Measurements from ENCODE around the gene CDADC1. TPM values are rescaled to one million over a fixed set of nuclear protein-coding genes. Genes with fewer than 3 reads are reported as not detected.
"Not testable (repeated sequence)": the region's sequence is repeated elsewhere in the genome, so short reads cannot be mapped to it uniquely, and the experiment has no call there.

The CDADC1 gene
- total RNA-seq, 1 experiment from 2014 or later = 6.1 TPM

GRCh38 chr13:49315756-49316482, 68.2 kb downstream of the CDADC1 start:
- H3K36me3 ChIP-seq = no peaks in the 10 kb centered on the region
- no peaks in the 10 kb centered on the region for H3K27me3 ChIP-seq
- no peak for DNase-seq
- H3K9me3 ChIP-seq = no peaks in the 10 kb centered on the region
- no peak overlapping the region for H3K4me3 ChIP-seq

GRCh38 chr13:49319551-49319950, 71.8 kb downstream of the CDADC1 start:
- no peaks in the 10 kb centered on the region for H3K27me3 ChIP-seq
- no peak for DNase-seq
- no peaks in the 10 kb centered on the region for H3K36me3 ChIP-seq

GRCh38 chr13:49319951-49320350, 72.2 kb downstream of the CDADC1 start:
- Histone ChIP-seq H3K27me3 (no peaks in the 10 kb centered on the region), H3K36me3 (no peaks in the 10 kb centered on the region), H3K4me3 (no peak overlapping the region), H3K9me3 (no peaks in the 10 kb centered on the region)
- no peak for DNase-seq

More at GRCh38 chr13:49319551-49319950, 71.8 kb downstream of the CDADC1 start:
- H3K4me3 ChIP-seq = no peak overlapping the region
- H3K9me3 ChIP-seq = no peaks in the 10 kb centered on the region

GRCh38 chr13:49320975-49321374, 73.2 kb downstream of the CDADC1 start:
- Histone ChIP-seq H3K36me3 (no peaks in the 10 kb centered on the region), H3K27me3 (no peaks in the 10 kb centered on the region), H3K9me3 (no peaks in the 10 kb centered on the region), H3K4me3 (no peak overlapping the region)
- DNase-seq = no peak

GRCh38 chr13:49322702-49323101, 75.0 kb downstream of the CDADC1 start:
- Histone ChIP-seq H3K36me3 (no peaks in the 10 kb centered on the region), H3K27me3 (no peaks in the 10 kb centered on the region), H3K9me3 (no peaks in the 10 kb centered on the region), H3K4me3 (no peak overlapping the region)
- no peak for DNase-seq

- no peak overlapping the region for H3K4me3 ChIP-seq
- no peak for DNase-seq
- H3K27me3 ChIP-seq = no peaks in the 10 kb centered on the region
- H3K9me3 ChIP-seq = no peaks in the 10 kb centered on the region
- H3K36me3 ChIP-seq = no peaks in the 10 kb centered on the region
Observed at GRCh38 chr13:49323344-49323743, 75.6 kb downstream of the CDADC1 start.

- H3K27me3 ChIP-seq = no peaks in the 10 kb centered on the region
- no peaks in the 10 kb centered on the region for H3K9me3 ChIP-seq
- DNase-seq = no peak
- H3K36me3 ChIP-seq = no peaks in the 10 kb centered on the region
- no peak overlapping the region for H3K4me3 ChIP-seq
Observed at GRCh38 chr13:49326222-49326917, 78.6 kb downstream of the CDADC1 start.

GRCh38 chr13:49327145-49327544, 79.4 kb downstream of the CDADC1 start:
- not testable (repeated sequence) for H3K9me3 ChIP-seq, DNase-seq, H3K27me3 ChIP-seq, H3K36me3 ChIP-seq, H3K4me3 ChIP-seq

- Histone ChIP-seq H3K36me3 (no peaks in the 10 kb centered on the region), H3K9me3 (no peaks in the 10 kb centered on the region), H3K4me3 (no peak overlapping the region), H3K27me3 (no peaks in the 10 kb centered on the region)
- no peak for DNase-seq
Observed at GRCh38 chr13:49329831-49330545, 82.3 kb downstream of the CDADC1 start.

- Histone ChIP-seq H3K4me3 (no peak overlapping the region), H3K36me3 (no peaks in the 10 kb centered on the region), H3K9me3 (no peaks in the 10 kb centered on the region), H3K27me3 (no peaks in the 10 kb centered on the region)
- no peak for DNase-seq
Observed at GRCh38 chr13:49330546-49330864, 82.8 kb downstream of the CDADC1 start.

- DNase-seq = no peak
- Histone ChIP-seq H3K36me3 (no peaks in the 10 kb centered on the region), H3K27me3 (no peaks in the 10 kb centered on the region), H3K9me3 (no peaks in the 10 kb centered on the region), H3K4me3 (no peak overlapping the region)
Observed at GRCh38 chr13:49336655-49337054, 88.9 kb downstream of the CDADC1 start.

GRCh38 chr13:49340161-49340560, 92.4 kb downstream of the CDADC1 start:
- Histone ChIP-seq H3K27me3 (no peaks in the 10 kb centered on the region), H3K36me3 (no peaks in the 10 kb centered on the region), H3K4me3 (no peak overlapping the region), H3K9me3 (no peaks in the 10 kb centered on the region)
- DNase-seq = no peak

GRCh38 chr13:49341517-49341916, 93.8 kb downstream of the CDADC1 start:
- Histone ChIP-seq H3K9me3 (no peaks in the 10 kb centered on the region), H3K27me3 (no peaks in the 10 kb centered on the region), H3K4me3 (no peak overlapping the region), H3K36me3 (no peaks in the 10 kb centered on the region)
- DNase-seq = no peak

- no peaks in the 10 kb centered on the region for H3K9me3 ChIP-seq
- no peaks in the 10 kb centered on the region for H3K36me3 ChIP-seq
- H3K27me3 ChIP-seq = no peaks in the 10 kb centered on the region
- DNase-seq = no peak
- H3K4me3 ChIP-seq = no peak overlapping the region
Observed at GRCh38 chr13:49341941-49342340, 94.2 kb downstream of the CDADC1 start.

GRCh38 chr13:49342454-49342853, 94.7 kb downstream of the CDADC1 start:
- no peak for DNase-seq
- Histone ChIP-seq H3K27me3 (no peaks in the 10 kb centered on the region), H3K9me3 (no peaks in the 10 kb centered on the region), H3K4me3 (no peak overlapping the region), H3K36me3 (no peaks in the 10 kb centered on the region)
